ENCODE results near the gene KIF21B. TPM values are rescaled to one million over a fixed set of nuclear protein-coding genes. Genes with fewer than 3 reads are reported as not detected.

Gene KIF21B
- total and polyA plus RNA-seq, 2 of the 8 experiments (the other 6 are each of a cell fraction or from before 2014, with no cell fraction given) = 10.8 to 26.5 TPM

- no peak overlapping the region for H2BK20ac ChIP-seq (ENCODE audit: low read length)
- WGBS, 2 experiments (ENCODE audit: extremely low coverage in 1 of 2, insufficient coverage in 1 of 2, insufficient read length in 1 of 2, insufficient replicate concordance in 2 of 2, low coverage in 1 of 2, low lambda C conversion rate in 2 of 2, missing lambda C conversion rate in 1 of 2) = 91% methylated on average over 12 of the region's 12 CpGs; no CpG with 5 or more reads in 1 of the 2 experiments
- H3K18ac ChIP-seq (ENCODE audit: extremely low read depth, low read length) = no peak overlapping the region
- H3K9ac ChIP-seq (replicated peaks in 1 of 4; ENCODE audit: extremely low read depth in 1 of 4, low read depth in 3 of 4, low read length in 3 of 4) = no peak overlapping the region
- no peak overlapping the region for H4K5ac ChIP-seq (ENCODE audit: insufficient read length, low read depth, low read length)
- no peaks in the 10 kb centered on the region for H3K27me3 ChIP-seq (replicated peaks in 1 of 4; ENCODE audit: control insufficient read depth in 3 of 4, extremely low read depth in 1 of 4, insufficient read depth in 3 of 4, low read length in 3 of 4)
- H3K4me3 ChIP-seq (ENCODE audit: extremely low read depth in 1 of 4, insufficient read depth in 2 of 4, low read depth in 3 of 4, low read length in 4 of 4) = no peak overlapping the region
- peak overlapping the region; percentile 21; the same call in 1 of the 2 replicates for H2BK5ac ChIP-seq (ENCODE audit: low read depth, low read length)
- H4K91ac ChIP-seq (replicated peaks; ENCODE audit: insufficient read length, low read length) = peak overlapping the region; percentile 90
- no peak overlapping the region for H3K23ac ChIP-seq (ENCODE audit: insufficient read length)
- no peak overlapping the region for H3K4ac ChIP-seq (replicated peaks; ENCODE audit: insufficient read length, low read depth, low read length)
- ChIA-PET POLR2A (ENCODE audit: partially characterized antibody) (no interaction called here), CTCF (ENCODE audit: partially characterized antibody) (interaction anchor here (0.6 to 3.9 kb wide), 6 partner anchors 14 to 90 kb away, joined by 3 to 17 read pairs (median 4); no protein-coding TSS in a partner anchor)
- FAIRE-seq (no peak), DNase-seq (ENCODE audit: low read depth in 1 of 2, low spot score in 2 of 2) (no peak)
- H3K27ac ChIP-seq (ENCODE audit: low read depth, low read length) = no peak overlapping the region
- H3K56ac ChIP-seq (replicated peaks; ENCODE audit: insufficient read length, low read depth, low read length) = no peak overlapping the region
- no peaks in the 10 kb centered on the region for H3K79me1 ChIP-seq (ENCODE audit: low read depth, low read length)
- no peak overlapping the region for H2BK120ac ChIP-seq (replicated peaks; ENCODE audit: low read depth, low read length)
- H2AFZ ChIP-seq (ENCODE audit: low read length) = no peak overlapping the region
- H4K8ac ChIP-seq (ENCODE audit: extremely low read depth, insufficient read depth, low read length) = no peak overlapping the region; the same call in 1 of the 2 replicates
- H3K79me2 ChIP-seq (ENCODE audit: control insufficient read depth in 1 of 2, insufficient read depth in 2 of 2, low read length in 2 of 2) = no peaks in the 10 kb centered on the region
- H3K14ac ChIP-seq (ENCODE audit: insufficient read length) = no peak overlapping the region
- H4K20me1 ChIP-seq (replicated peaks in 1 of 2; ENCODE audit: control insufficient read depth in 1 of 2, insufficient read depth in 2 of 2, low read length in 2 of 2) = no peaks in the 10 kb centered on the region
- H3K36me3 ChIP-seq (ENCODE audit: control insufficient read depth in 2 of 4, insufficient read depth in 4 of 4, low read length in 3 of 4) = no peaks in the 10 kb centered on the region
- no peaks in the 10 kb centered on the region for H3K23me2 ChIP-seq (ENCODE audit: low read depth, low read length)
- H3K9me3 ChIP-seq (ENCODE audit: insufficient read depth in 2 of 2, low read depth in 1 of 2, low read length in 1 of 2) = no peaks in the 10 kb centered on the region
- peaks cover 0 to 18% (median 10%) of the 10 kb centered on the region in 4 experiments; a peak in 6 of 7 replicates for H3K4me1 ChIP-seq (replicated peaks in 1 of 4; ENCODE audit: control insufficient read depth in 3 of 4, insufficient read depth in 4 of 4, low read length in 3 of 4)
- H2BK15ac ChIP-seq (ENCODE audit: low read length) = peak overlapping the region; percentile 31; the same call in 1 of the 2 replicates
- 0 out of 2 replicates have a peak overlapping the region, but pooled peaks have one; percentile 26 for H2AK5ac ChIP-seq (ENCODE audit: low read depth, low read length)
- H3K4me2 ChIP-seq (ENCODE audit: insufficient read depth in 1 of 2, low read depth in 2 of 2, low read length in 2 of 2) = no peak overlapping the region
- H2BK12ac ChIP-seq (ENCODE audit: low read depth, low read length) = peak overlapping the region; percentile 53; the same call in 1 of the 2 replicates
- TF ChIP-seq, protein P1, sequence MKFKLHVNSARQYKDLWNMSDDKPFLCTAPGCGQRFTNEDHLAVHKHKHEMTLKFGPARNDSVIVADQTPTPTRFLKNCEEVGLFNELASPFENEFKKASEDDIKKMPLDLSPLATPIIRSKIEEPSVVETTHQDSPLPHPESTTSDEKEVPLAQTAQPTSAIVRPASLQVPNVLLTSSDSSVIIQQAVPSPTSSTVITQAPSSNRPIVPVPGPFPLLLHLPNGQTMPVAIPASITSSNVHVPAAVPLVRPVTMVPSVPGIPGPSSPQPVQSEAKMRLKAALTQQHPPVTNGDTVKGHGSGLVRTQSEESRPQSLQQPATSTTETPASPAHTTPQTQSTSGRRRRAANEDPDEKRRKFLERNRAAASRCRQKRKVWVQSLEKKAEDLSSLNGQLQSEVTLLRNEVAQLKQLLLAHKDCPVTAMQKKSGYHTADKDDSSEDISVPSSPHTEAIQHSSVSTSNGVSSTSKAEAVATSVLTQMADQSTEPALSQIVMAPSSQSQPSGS (IDR thresholded peaks at IDR 0.05; ENCODE audit: low read length) = no peak
- TF ChIP-seq KDM4A (IDR thresholded peaks at IDR 0.05; ENCODE audit: low read depth, low read length, severe bottlenecking) = no peak
These were observed 38.4 kb upstream of the KIF21B start for GRCh38 chr1:201061886-201062285.
